Liver (tissue), 2 donors: Measurements from ENCODE around the gene FIP1L1.

ENCODE experiments used
- CTCF ChIP-seq: fragments of 150-350 bp; IDR thresholded peaks from 2 replicates; pipeline ENCODE4 v1.5.1; 2017; ENCODE audit warnings: improper control_type of control experiment, low read depth, low read length; ENCODE audit not compliant: missing input control
- REST ChIP-seq: IDR thresholded peaks from 2 replicates; pipeline ENCODE4 v1.6.1; 2016; ENCODE audit warnings: antibody characterized with exemption, mild to moderate bottlenecking
- ZBTB33 ChIP-seq: IDR thresholded peaks from 2 replicates; pipeline ENCODE4 v1.6.1; 2016; ENCODE audit warnings: antibody characterized with exemption
- donor health status: healthy.

GRCh38 chr4:53346920-53347852 is 30.3 kb upstream of the FIP1L1 start:
- no peak for TF ChIP-seq CTCF
- no peak for TF ChIP-seq REST
- TF ChIP-seq ZBTB33, result no peak
